HFFc6 (cell line): ENCODE measurements around the gene SSMEM1. TPM values are rescaled to one million over a fixed set of nuclear protein-coding genes. Genes with fewer than 3 reads are reported as not detected.

Experiments
- DNase-seq: peaks from one replicate; pipeline ENCODE4 v3.0.0-alpha.2; 2018
- H3K27ac Mint-ChIP-seq: 2 replicates; pipeline ENCODE4 v1.8.0; 2020; ENCODE audit warnings: mild to moderate bottlenecking, mixed read lengths
- H3K27me3 Mint-ChIP-seq: 2 replicates; pipeline ENCODE4 v1.8.0; 2021; ENCODE audit warnings: mild to moderate bottlenecking, moderate library complexity, mixed read lengths; ENCODE audit not compliant: insufficient read depth
- H3K36me3 Mint-ChIP-seq: 2 replicates; pipeline ENCODE4 v1.8.0; 2021; ENCODE audit warnings: low read depth, mixed read lengths
- H3K4me1 Mint-ChIP-seq: 2 replicates; pipeline ENCODE4 v1.8.0; 2020; ENCODE audit warnings: low read depth, mixed read lengths
- H3K4me3 Mint-ChIP-seq: 2 replicates; pipeline ENCODE4 v1.8.0; 2020; ENCODE audit warnings: mild to moderate bottlenecking, moderate library complexity, mixed read lengths
- H3K9me3 Mint-ChIP-seq: 2 replicates; pipeline ENCODE4 v1.8.0; 2020; ENCODE audit warnings: mild to moderate bottlenecking, mixed read lengths
- total RNA-seq, 6 experiments: library from RNA; stranded (reverse); fragmentation: NEBNext Ultra II Directional; extraction: Animal tissue kit (Norgen Biotek cat#: 25700); gene quantifications; 2 replicates in 1 of 6; 3 replicates in 5 of 6; pipeline ENCODE4 v1.2.3, GENCODE V29; 2021
- TF ChIP-seq, protein P1 (sequence below): fragments of 200-600 bp; sonication (generic); IDR thresholded peaks from 2 replicates; pipeline ENCODE4 v1.5.0; 2021; ENCODE audit warnings: antibody characterized with exemption, mild to moderate bottlenecking

SSMEM1 gene
- total RNA-seq, 6 experiments from 2014 or later = not detected

DNA sequence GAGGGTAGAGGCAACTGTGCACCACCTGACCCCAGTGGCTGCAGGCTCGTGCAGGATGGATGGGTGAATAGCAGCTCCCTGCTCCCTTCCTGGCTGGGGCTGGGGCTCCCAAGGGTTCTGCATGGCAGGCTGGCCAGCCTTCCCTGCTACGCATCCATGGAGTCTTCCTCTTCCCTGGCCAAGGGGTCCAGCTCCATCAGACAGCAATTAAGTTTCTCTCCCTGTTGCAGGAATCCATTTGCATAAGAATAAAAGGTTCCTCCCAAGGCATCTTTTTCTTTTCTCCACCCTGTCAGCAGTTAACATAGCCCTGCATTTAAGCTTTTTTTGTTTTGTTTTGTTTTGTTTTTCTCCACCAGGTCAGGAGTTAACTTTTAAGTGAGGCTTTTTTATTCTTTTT is 49.0 kb downstream of the SSMEM1 start:
- H3K4me1 Mint-ChIP-seq = no peaks in the 10 kb centered on the region
- no peak overlapping the region for H3K4me3 Mint-ChIP-seq
- DNase-seq = no peak
- no peak overlapping the region for H3K27ac Mint-ChIP-seq
- TF ChIP-seq, protein P1, sequence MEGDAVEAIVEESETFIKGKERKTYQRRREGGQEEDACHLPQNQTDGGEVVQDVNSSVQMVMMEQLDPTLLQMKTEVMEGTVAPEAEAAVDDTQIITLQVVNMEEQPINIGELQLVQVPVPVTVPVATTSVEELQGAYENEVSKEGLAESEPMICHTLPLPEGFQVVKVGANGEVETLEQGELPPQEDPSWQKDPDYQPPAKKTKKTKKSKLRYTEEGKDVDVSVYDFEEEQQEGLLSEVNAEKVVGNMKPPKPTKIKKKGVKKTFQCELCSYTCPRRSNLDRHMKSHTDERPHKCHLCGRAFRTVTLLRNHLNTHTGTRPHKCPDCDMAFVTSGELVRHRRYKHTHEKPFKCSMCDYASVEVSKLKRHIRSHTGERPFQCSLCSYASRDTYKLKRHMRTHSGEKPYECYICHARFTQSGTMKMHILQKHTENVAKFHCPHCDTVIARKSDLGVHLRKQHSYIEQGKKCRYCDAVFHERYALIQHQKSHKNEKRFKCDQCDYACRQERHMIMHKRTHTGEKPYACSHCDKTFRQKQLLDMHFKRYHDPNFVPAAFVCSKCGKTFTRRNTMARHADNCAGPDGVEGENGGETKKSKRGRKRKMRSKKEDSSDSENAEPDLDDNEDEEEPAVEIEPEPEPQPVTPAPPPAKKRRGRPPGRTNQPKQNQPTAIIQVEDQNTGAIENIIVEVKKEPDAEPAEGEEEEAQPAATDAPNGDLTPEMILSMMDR = no peak
- H3K9me3 Mint-ChIP-seq = peaks cover 47% of the 10 kb centered on the region
- H3K27me3 Mint-ChIP-seq = peaks cover 26% of the 10 kb centered on the region
- H3K36me3 Mint-ChIP-seq = peaks cover 16% of the 10 kb centered on the region

DNA sequence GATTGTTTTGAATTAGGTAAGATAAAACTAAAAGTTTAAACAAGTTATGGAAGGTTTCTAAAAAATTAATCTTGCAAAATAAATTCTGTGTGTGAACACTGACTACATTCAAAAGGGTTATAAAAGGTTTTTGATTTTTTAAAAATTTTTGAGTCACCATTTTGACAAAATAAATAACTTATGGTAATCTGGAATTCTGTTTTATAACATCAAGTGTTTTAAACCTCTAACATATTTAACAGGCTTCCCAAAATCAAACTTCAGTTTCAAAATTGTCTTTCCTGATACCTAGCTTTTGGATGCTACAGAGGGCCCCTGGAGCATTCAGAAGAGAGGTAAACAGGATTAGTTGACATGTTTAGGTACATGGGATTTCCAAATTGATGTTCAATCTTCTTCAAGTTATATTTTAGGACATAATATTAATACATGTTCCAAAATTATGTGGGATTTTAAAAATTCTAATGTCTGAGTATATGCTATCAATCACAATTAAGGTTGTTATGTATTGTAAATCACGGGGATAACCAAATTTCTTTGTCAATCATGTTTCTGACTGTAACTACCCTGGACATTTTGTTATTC is 50.9 kb downstream of the SSMEM1 start:
- H3K4me1 Mint-ChIP-seq = no peaks in the 10 kb centered on the region
- H3K9me3 Mint-ChIP-seq = peaks cover 42% of the 10 kb centered on the region
- DNase-seq = no peak
- H3K36me3 Mint-ChIP-seq = peaks cover 12% of the 10 kb centered on the region
- peaks cover 13% of the 10 kb centered on the region for H3K27me3 Mint-ChIP-seq
- H3K4me3 Mint-ChIP-seq = no peak overlapping the region
- H3K27ac Mint-ChIP-seq = no peak overlapping the region
- TF ChIP-seq, protein P1 = no peak

DNA sequence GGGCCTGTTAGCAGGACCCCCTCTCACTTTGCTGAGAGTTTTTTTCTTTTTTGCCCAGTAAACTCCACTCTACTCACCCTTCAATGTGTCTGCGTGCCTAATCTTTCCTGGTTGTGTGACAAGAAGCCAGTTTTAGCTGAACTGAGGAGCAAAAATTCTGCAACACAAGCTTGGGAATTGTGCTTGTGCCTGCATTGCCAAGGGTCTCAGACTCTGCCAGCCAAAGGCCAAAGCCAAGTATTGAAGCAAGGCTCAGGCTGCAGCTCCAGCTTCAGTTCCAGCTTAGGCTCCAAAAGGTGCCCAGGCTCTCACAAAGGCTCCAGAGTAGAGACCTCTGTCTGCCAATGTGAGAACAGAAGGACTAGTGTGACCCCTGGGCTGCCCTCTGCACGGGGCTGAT is 54.8 kb downstream of the SSMEM1 start:
- Mint-ChIP-seq H3K4me3 (no peak overlapping the region), H3K27me3 (peaks cover 11% of the 10 kb centered on the region; the same call in 1 of the 2 replicates), H3K4me1 (peaks cover 8% of the 10 kb centered on the region; the same call in 1 of the 2 replicates), H3K9me3 (peaks cover 22% of the 10 kb centered on the region), H3K27ac (no peak overlapping the region), H3K36me3 (peaks cover 9% of the 10 kb centered on the region; the same call in 1 of the 2 replicates)
- TF ChIP-seq, protein P1 = no peak
- DNase-seq = no peak

DNA sequence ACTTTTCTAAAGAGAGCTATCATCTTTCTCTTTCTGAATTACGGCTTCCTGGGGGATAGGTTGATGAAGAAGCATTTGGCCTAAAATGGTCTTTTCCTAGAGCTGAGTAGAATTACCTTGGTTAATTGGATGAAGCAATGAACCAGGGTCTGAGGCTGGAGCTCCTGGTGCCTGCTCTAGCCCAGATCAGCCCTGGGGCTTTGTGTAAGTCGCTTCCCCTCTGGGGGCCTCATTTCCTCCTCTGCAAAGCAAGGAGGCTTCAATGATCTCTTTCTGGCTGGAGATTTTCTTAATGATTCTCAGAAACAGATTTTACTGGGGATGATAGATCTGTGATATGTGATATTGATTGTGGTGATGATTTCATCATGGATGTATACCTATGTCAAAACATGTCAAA is 55.5 kb downstream of the SSMEM1 start:
- TF ChIP-seq, protein P1 = no peak
- Mint-ChIP-seq H3K4me3 (no peak overlapping the region), H3K4me1 (peaks cover 8% of the 10 kb centered on the region; the same call in 1 of the 2 replicates)

More for the DNA sequence above, 55.5 kb downstream of the SSMEM1 start:
- Mint-ChIP-seq H3K9me3 (peaks cover 18% of the 10 kb centered on the region), H3K36me3 (peaks cover 9% of the 10 kb centered on the region; the same call in 1 of the 2 replicates), H3K27ac (no peak overlapping the region), H3K27me3 (peaks cover 17% of the 10 kb centered on the region)
- no peak for DNase-seq

Other genes starting within 250 kb of the SSMEM1 start
- gene ZC3HC1, start 156.5 kb upstream of the SSMEM1 start, total RNA-seq = 10 to 100 TPM; 18.8 to 24.3 (median 21.2) TPM
- 10 to 100 TPM; 21.0 to 25.5 (median 24.1) TPM for gene KLHDC10, start 137.3 kb upstream of the SSMEM1 start, total RNA-seq
- gene TMEM209, start 2.5 kb upstream of the SSMEM1 start, total RNA-seq = 10 to 100 TPM; 14.2 to 17.3 (median 16.9) TPM
- not detected for gene CPA2, start 59.0 kb downstream of the SSMEM1 start, total RNA-seq
- 10 to 100 TPM in 5 of 6 experiments, 1 to 10 TPM in 1; 5.8 to 23.2 (median 20.0) TPM for gene CPA4, start 85.3 kb downstream of the SSMEM1 start, total RNA-seq
- not detected for gene CPA5, start 137.0 kb downstream of the SSMEM1 start, total RNA-seq
- not detected for gene CPA1, start 172.6 kb downstream of the SSMEM1 start, total RNA-seq
- gene CEP41, start 233.2 kb downstream of the SSMEM1 start, total RNA-seq = 10 to 100 TPM; 14.5 to 20.9 (median 17.8) TPM